GM12865 (cell line): ENCODE data around the gene PITPNM2.
A peak's percentile ranks its signal among the peaks of the same experiment; 100 is the strongest.

Source experiments
- DNase-seq: peaks from one replicate; pipeline ENCODE4 v3.0.0; 2010; ENCODE audit warnings: low read depth
- H3K4me3 ChIP-seq: 2 replicates; pipeline ENCODE4 v1.5.1; 2011; ENCODE audit warnings: mild to moderate bottlenecking, low read depth, low read length, control low read depth
- TF ChIP-seq, protein P1 (sequence below): IDR thresholded peaks from 2 replicates; pipeline ENCODE4 v1.5.1; 2011; ENCODE audit warnings: low read length, control low read depth, low read depth, inconsistent platforms; ENCODE audit not compliant: insufficient read depth; ENCODE audit errors: missing control alignments

Gene PITPNM2

DNA sequence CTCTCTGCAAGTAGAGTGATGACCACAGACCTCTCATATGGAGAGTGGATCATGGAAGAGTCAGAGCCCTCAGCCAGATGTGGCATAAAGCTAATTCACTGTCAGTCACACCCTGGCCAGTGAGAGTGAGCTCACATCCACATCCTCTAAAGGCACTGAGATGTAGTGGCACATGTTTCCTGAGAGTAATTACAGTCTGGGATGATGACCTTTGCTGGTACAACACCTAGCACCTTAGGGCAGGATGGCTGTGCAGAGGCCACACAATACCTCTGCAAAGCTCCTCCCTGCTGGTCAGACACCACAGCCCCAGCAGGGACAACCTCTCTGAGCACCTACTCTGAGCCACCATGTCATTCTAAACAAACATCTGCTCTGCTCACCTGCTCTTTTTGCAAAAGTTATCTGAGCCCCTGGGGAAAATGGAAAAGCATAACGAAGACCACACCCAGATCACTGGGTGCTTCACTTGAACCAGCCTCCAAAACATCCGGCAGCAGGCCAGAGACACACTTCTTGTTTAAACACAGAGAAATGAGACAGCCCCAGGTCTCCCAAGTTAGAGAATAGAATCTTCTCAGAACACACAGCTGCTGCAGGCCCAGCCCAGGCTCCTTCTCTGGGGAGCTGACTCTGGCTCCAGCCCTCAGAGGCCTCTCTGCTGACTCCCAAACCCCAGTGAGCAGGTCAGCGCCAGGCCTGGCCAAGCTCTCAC is 30.3 kb downstream of the PITPNM2 start:
- TF ChIP-seq, protein P1, sequence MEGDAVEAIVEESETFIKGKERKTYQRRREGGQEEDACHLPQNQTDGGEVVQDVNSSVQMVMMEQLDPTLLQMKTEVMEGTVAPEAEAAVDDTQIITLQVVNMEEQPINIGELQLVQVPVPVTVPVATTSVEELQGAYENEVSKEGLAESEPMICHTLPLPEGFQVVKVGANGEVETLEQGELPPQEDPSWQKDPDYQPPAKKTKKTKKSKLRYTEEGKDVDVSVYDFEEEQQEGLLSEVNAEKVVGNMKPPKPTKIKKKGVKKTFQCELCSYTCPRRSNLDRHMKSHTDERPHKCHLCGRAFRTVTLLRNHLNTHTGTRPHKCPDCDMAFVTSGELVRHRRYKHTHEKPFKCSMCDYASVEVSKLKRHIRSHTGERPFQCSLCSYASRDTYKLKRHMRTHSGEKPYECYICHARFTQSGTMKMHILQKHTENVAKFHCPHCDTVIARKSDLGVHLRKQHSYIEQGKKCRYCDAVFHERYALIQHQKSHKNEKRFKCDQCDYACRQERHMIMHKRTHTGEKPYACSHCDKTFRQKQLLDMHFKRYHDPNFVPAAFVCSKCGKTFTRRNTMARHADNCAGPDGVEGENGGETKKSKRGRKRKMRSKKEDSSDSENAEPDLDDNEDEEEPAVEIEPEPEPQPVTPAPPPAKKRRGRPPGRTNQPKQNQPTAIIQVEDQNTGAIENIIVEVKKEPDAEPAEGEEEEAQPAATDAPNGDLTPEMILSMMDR: no peak
- H3K4me3 ChIP-seq: no peak overlapping the region
- DNase-seq: peak; percentile 37

DNA sequence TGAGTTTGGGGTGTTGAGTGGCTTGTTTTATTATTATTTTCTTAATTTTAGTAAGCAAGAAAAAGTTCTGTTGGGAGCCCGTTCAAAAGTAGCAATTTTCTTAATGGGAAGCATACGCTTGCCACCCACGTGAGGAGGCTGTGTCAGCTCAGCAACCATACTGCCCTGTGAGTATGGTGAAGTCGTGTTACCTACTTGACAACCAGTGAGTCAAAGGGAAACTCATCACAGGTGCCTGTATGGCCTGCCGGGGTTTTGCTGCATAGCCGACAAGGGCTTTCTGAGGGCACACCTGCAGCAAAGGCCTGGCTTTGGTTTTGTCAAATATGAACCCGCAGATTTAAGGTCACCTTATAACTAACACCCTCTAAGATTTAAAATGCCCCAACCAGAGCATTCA is 31.1 kb downstream of the PITPNM2 start:
- peak; percentile 90 for DNase-seq
- no peak overlapping the region for H3K4me3 ChIP-seq
- TF ChIP-seq, protein P1: no peak

GRCh38 chr12:123118497-123118896 is 32.4 kb downstream of the PITPNM2 start:
- TF ChIP-seq, protein P1: no peak
- DNase-seq: no peak

DNA sequence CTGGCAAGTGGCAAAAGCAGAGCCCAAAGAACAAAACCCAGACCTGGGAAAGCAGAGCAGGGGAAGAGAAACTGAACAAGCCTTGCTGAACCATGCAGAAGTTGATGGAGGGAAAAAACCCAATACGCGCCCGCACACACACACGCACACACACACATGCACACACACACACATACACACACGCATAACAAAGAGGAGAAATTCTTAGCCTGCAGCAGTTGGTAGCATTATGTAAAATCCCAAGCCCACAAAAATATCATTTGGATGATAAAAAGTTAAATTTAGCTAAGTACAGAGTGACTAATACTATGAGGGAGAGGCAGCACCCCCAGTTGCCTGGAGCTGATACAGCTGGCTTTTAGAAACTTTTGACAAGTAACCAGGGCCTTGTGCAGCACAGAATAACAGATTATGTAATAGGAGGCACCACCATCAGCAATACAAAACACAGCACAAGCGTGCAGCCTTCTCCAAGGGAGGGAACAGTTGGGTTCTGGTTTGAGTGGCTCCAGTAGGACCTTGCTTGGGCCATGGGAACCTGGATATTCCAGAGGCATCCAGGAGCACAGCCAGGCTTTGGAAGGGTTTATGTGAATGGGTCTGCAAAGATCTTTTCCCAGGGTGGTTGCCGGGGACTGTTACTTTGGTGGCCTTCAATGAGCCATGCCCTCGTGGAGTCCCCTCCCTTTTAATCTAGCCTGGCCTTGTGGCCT is 35.3 kb downstream of the PITPNM2 start:
- TF ChIP-seq, protein P1: no peak
- peak; percentile 55 for DNase-seq
- H3K4me3 ChIP-seq: no peak overlapping the region

More at GRCh38 chr12:123118497-123118896, 32.4 kb downstream of the PITPNM2 start:
- no peak overlapping the region for H3K4me3 ChIP-seq

DNA sequence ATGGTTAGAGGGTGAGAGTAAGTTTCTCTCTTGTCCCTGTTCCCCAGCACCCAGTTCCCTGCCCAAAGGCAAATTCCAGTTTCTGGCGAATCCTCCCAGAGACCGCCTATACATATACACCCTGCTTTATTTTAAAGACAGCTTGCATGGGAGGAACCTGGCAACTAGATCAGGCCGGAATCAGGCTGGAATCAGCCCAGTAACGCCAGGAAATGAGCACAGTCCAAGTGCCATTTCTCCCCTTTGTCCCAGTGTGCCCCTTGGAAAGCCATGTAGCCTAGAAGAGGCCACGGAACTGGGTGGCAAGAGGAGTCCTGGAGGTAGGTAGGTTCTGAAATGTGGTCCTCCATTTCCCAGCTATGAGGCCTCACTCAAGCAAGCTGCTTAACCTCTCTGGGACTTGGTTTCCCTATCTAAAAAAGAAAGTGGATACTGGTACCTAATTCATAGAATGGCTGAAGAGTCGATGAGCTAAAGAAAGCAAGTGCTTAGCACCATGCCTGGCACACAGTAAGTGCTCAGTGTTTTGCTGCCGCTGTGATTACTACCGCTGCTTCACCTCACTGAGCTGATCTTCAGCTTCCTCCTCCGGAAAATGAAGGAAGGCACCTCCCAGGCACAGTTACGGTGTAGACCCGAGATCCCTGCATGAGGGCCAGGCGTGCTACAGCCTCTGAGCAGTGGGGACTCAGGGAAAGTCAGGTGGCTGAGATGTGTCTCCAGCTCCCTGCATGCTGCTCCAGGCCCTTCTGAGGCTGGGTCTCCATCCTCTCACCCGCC is 36.4 kb downstream of the PITPNM2 start:
- no peak overlapping the region for H3K4me3 ChIP-seq
- TF ChIP-seq, protein P1: no peak
- no peak for DNase-seq

DNA sequence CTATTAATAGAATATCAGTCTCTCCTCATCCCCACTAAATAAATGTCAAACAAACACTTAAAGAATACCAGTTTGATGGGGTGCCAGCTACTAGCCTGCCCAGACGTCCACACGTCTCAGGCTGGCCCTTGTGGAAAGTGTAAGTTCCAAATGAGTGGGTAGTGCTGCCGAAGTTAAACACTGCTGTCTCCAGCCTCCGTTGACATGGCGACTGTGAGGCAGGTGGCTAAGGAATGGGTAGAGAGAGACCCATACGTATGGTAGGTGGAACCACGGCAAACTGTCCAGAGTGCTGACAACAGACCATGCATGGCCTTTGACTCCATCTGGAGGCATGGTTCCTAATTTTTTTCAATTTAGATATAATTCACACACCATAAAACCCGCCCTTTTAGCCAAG is 37.9 kb downstream of the PITPNM2 start:
- TF ChIP-seq, protein P1: no peak
- H3K4me3 ChIP-seq: no peak overlapping the region
- DNase-seq: no peak
